Stimulated activated CD8-positive, alpha-beta memory T cell treated with anti-CD3 and anti-CD28 coated beads, Interleukin-7, amount 100 ng/mL, for 48 hours (primary cell): ENCODE data around the gene FAM47E.

Experiments used
- DNase-seq, 2 donors: peaks; one replicate each; pipeline ENCODE4 v3.0.0-alpha.2; 2020; ENCODE audit warnings: low read depth in 1 of 2; ENCODE audit errors: extremely low read depth in 1 of 2

Gene FAM47E

DNA sequence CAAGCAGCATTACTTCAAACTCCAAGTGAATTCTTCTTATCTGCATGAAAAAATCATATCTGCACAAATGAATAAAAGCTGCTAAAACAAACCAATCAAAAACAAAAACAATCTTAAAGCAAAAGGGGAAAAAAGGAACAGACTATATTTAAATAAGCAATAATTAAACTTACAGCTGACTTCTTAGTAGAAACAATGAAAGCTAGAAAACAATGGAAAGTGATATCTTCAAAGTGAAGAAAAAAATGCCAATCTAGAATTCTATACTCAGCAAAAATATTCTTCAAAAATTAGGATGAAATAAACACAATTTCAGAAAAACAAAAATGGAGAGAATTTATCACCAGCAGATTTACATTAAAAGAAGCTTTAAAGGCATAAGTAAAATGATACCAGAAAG lies 75.0 kb downstream of the FAM47E start:
- DNase-seq, result no peak
